Smooth muscle cell (in vitro differentiated cells): ENCODE results near the gene VSTM5. TPM values are rescaled to one million over a fixed set of nuclear protein-coding genes. Genes with fewer than 3 reads are reported as not detected.
"Not testable (repeated sequence)": the region's sequence is repeated elsewhere in the genome, so short reads cannot be mapped to it uniquely, and the experiment has no call there.

Source experiments
- DNase-seq: peaks from one replicate; lab custom pipeline; 2025; ENCODE audit not compliant: unreplicated experiment; lab: John Stamatoyannopoulos, UW
- H2AFZ ChIP-seq: fragments of 200-600 bp; sonication (generic); 2 replicates; pipeline ENCODE4 v1.6.0; 2016; ENCODE audit warnings: antibody characterized with exemption, low read depth, mild to moderate bottlenecking
- H3F3A ChIP-seq: fragments of 200-600 bp; sonication (generic); 2 replicates; pipeline ENCODE4 v1.6.0; 2017; ENCODE audit warnings: antibody characterized with exemption, low read depth
- H3K27ac ChIP-seq: fragments of 200-600 bp; sonication (generic); 2 replicates; pipeline ENCODE4 v1.5.1; 2016; ENCODE audit warnings: low read depth, mild to moderate bottlenecking
- H3K27me3 ChIP-seq: fragments of 200-600 bp; sonication (generic); 2 replicates; pipeline ENCODE4 v1.6.1; 2016; ENCODE audit warnings: low read depth, mild to moderate bottlenecking
- H3K36me3 ChIP-seq: fragments of 200-600 bp; sonication (generic); 2 replicates; pipeline ENCODE4 v1.5.1; 2016; ENCODE audit warnings: low read depth
- H3K4me1 ChIP-seq: fragments of 200-600 bp; sonication (generic); 2 replicates; pipeline ENCODE4 v1.5.1; 2016; ENCODE audit warnings: low read depth
- H3K4me2 ChIP-seq: fragments of 200-600 bp; sonication (generic); 2 replicates; pipeline ENCODE4 v1.6.0; 2016; ENCODE audit warnings: mild to moderate bottlenecking
- H3K4me3 ChIP-seq: fragments of 200-600 bp; sonication (generic); 2 replicates; pipeline ENCODE4 v1.5.1; 2016; ENCODE audit warnings: mild to moderate bottlenecking
- H3K79me2 ChIP-seq: fragments of 200-600 bp; sonication (generic); 2 replicates; pipeline ENCODE4 v1.6.0; 2016; ENCODE audit warnings: low read depth, mild to moderate bottlenecking
- H3K9ac ChIP-seq: fragments of 200-600 bp; sonication (generic); 2 replicates; pipeline ENCODE4 v1.6.0; 2016; ENCODE audit warnings: low read depth
- H3K9me3 ChIP-seq: fragments of 200-600 bp; sonication (generic); replicated peaks from 2 replicates; pipeline ENCODE4 v1.5.1; 2016; ENCODE audit warnings: low read depth
- H4K20me1 ChIP-seq: fragments of 200-600 bp; sonication (generic); 2 replicates; pipeline ENCODE4 v1.6.0; 2016; ENCODE audit warnings: low read depth
- CTCF ChIP-seq: fragments of 200-600 bp; sonication (generic); IDR thresholded peaks from 2 replicates; pipeline ENCODE4 v1.5.1; 2017; ENCODE audit warnings: borderline replicate concordance, mild to moderate bottlenecking, antibody characterized with exemption; ENCODE audit not compliant: insufficient read depth, poor library complexity, severe bottlenecking
- WGBS: methylation state at CpG from one replicate; pipeline ENCODE4 v1.1.7; 2016; ENCODE audit warnings: low lambda C conversion rate; 5-methylcytosine and 5-hydroxymethylcytosine counted together
- polyA plus RNA-seq: library from polyadenylated mRNA; unstranded; fragments of >200 nt; fragmentation: Nextera tagmentation; extraction: Ambion mirVana; gene quantifications from 2 replicates; pipeline ENCODE4 v1.2.1, GENCODE V29; 2016
- total RNA-seq: library from RNA; depleted of rRNA; stranded (reverse); fragments of >200 nt; gene quantifications from 2 replicates; pipeline ENCODE4 v1.2.3, GENCODE V29; 2014

The VSTM5 gene
- total and polyA plus RNA-seq, 2 experiments from 2014 or later = 0.18 to 0.30 TPM

- WGBS = 31% methylated on average over 2 of the region's 2 CpGs
- Histone ChIP-seq H3K9me3 (no peaks in the 10 kb centered on the region), H3K4me2 (no peak overlapping the region)
Measured at GRCh38 chr11:93775289-93775688, 75.1 kb downstream of the VSTM5 start.

GRCh38 chr11:93774560-93774959 is 75.9 kb downstream of the VSTM5 start:
- DNase-seq, H3K4me2 ChIP-seq, H4K20me1 ChIP-seq, H3K36me3 ChIP-seq, H3K27ac ChIP-seq, H3K9me3 ChIP-seq, H2AFZ ChIP-seq, H3K4me3 ChIP-seq, H3F3A ChIP-seq, H3K9ac ChIP-seq, H3K4me1 ChIP-seq, H3K27me3 ChIP-seq, H3K79me2 ChIP-seq: not testable (repeated sequence)
- WGBS = 96% methylated on average over 3 of the region's 3 CpGs

More at GRCh38 chr11:93775289-93775688, 75.1 kb downstream of the VSTM5 start:
- TF ChIP-seq CTCF = peak; percentile 15
- Histone ChIP-seq H3K36me3 (no peaks in the 10 kb centered on the region), H4K20me1 (no peaks in the 10 kb centered on the region), H2AFZ (no peak overlapping the region), H3K27ac (no peak overlapping the region), H3K9ac (no peak overlapping the region), H3K4me3 (no peak overlapping the region), H3K27me3 (no peaks in the 10 kb centered on the region), H3F3A (no peaks in the 10 kb centered on the region), H3K79me2 (no peaks in the 10 kb centered on the region), H3K4me1 (no peaks in the 10 kb centered on the region)
- no peak for DNase-seq

- no peaks in the 10 kb centered on the region for H3K79me2 ChIP-seq
- H4K20me1 ChIP-seq = no peaks in the 10 kb centered on the region
- H2AFZ ChIP-seq = no peak overlapping the region
- no peak overlapping the region for H3K9ac ChIP-seq
- no peaks in the 10 kb centered on the region for H3K36me3 ChIP-seq
- no peak for DNase-seq
- no peaks in the 10 kb centered on the region for H3K27me3 ChIP-seq
- no peaks in the 10 kb centered on the region for H3F3A ChIP-seq
- H3K4me3 ChIP-seq = no peak overlapping the region
- H3K4me2 ChIP-seq = no peak overlapping the region
- 94% methylated on average over 8 of the region's 10 CpGs for WGBS
- no peak overlapping the region for H3K27ac ChIP-seq
- H3K4me1 ChIP-seq = no peaks in the 10 kb centered on the region
- H3K9me3 ChIP-seq = no peaks in the 10 kb centered on the region
- TF ChIP-seq CTCF = no peak
Measured at GRCh38 chr11:93773601-93774200, 76.7 kb downstream of the VSTM5 start.

- Histone ChIP-seq H2AFZ (no peak overlapping the region), H3K79me2 (no peaks in the 10 kb centered on the region), H3K4me2 (no peak overlapping the region), H3K4me3 (no peak overlapping the region), H3K27me3 (no peaks in the 10 kb centered on the region), H3K36me3 (no peaks in the 10 kb centered on the region), H3K27ac (no peak overlapping the region), H4K20me1 (no peaks in the 10 kb centered on the region), H3K4me1 (no peaks in the 10 kb centered on the region), H3K9me3 (no peaks in the 10 kb centered on the region), H3K9ac (no peak overlapping the region), H3F3A (no peaks in the 10 kb centered on the region)
- DNase-seq = no peak
- 72% methylated on average over 3 of the region's 3 CpGs for WGBS
- no peak for TF ChIP-seq CTCF
Measured at GRCh38 chr11:93773045-93773477, 77.4 kb downstream of the VSTM5 start.
